K562 (cell line): Measurements from ENCODE around the gene LAMTOR4. TPM values are rescaled to one million over a fixed set of nuclear protein-coding genes. Genes with fewer than 3 reads are reported as not detected.

Experiments used
- ATAC-seq: fragments of 200-7000 bp; cut with Tn5 transposase; 3 replicates; pipeline ENCODE4 v1.9.1; 2020; ENCODE audit warnings: moderate library complexity
- BruUV-seq: library from RNA; stranded (reverse); fragments of 400-500 nt; replicated peaks from 2 replicates; lab custom pipeline; 2021; lab: Mats Ljungman, UMichigan
- CTCF ChIA-PET: fragments of 300-600 bp; formaldehyde crosslinking; extraction: SDS; loops from one replicate; lab custom pipeline; 2021; ENCODE audit warnings: low intra/inter-chr PET ratio; lab: Yijun Ruan, JAX
- POLR2A ChIA-PET: fragments of 300-600, 350-650 bp; sonication (Branson Sonifier 250); formaldehyde crosslinking; extraction: SDS; loops from one replicate; lab custom pipeline; 2021; ENCODE audit warnings: antibody characterized with exemption, inconsistent platforms; lab: Yijun Ruan, JAX
- DNase-seq, 4 experiments: peaks; one replicate each; pipeline versions ENCODE4 v3.0.0 to v3.0.0-alpha.2; 2011 to 2018; ENCODE audit warnings: low spot score in 3 of 4, mixed read lengths in 3 of 4; ENCODE audit errors: extremely low read depth in 1 of 4
- FAIRE-seq: peaks from 2 replicates; lab custom pipeline; 2011; peaks lifted over from hg19 to GRCh38; lab: Jason Lieb, UNC
- H2AFZ ChIP-seq: 2 replicates; pipeline ENCODE4 v1.6.0; 2011; ENCODE audit warnings: low read depth, low read length, control low read depth, inconsistent platforms
- H3K27ac ChIP-seq: fragments of 200-600 bp; 3 replicates; pipeline ENCODE4 v1.8.0; 2011; ENCODE audit warnings: low read depth, mild to moderate bottlenecking, control low read depth, inconsistent platforms, low read length, moderate library complexity, mixed read lengths; ENCODE audit errors: extremely low read depth
- H3K27me3 ChIP-seq, 2 experiments: fragments of 300-600 bp in 1 of 2; 2 replicates in 1 of 2; 3 replicates in 1 of 2; pipeline versions ENCODE4 v1.6.0 to v1.8.0; 2011; ENCODE audit warnings: inconsistent platforms in 2 of 2, low read length in 2 of 2, mild to moderate bottlenecking in 1 of 2, mixed read lengths in 1 of 2, moderate library complexity in 1 of 2; ENCODE audit not compliant: control insufficient read depth in 2 of 2, insufficient read depth in 2 of 2
- H3K36me3 ChIP-seq: fragments of 300-600 bp; 3 replicates; pipeline ENCODE4 v1.8.0; 2011; ENCODE audit warnings: mild to moderate bottlenecking, low read length, inconsistent platforms; ENCODE audit not compliant: control insufficient read depth, insufficient read depth
- H3K4me1 ChIP-seq, 2 experiments: fragments of 200-600 bp in 1 of 2; replicated peaks in 1 of 2; 2 replicates in 1 of 2; 3 replicates in 1 of 2; pipeline versions ENCODE4 v1.5.1 to v1.8.0; 2011; ENCODE audit warnings: inconsistent platforms in 2 of 2, low read length in 2 of 2, mild to moderate bottlenecking in 1 of 2, mixed read lengths in 1 of 2, moderate library complexity in 1 of 2; ENCODE audit not compliant: control insufficient read depth in 2 of 2, insufficient read depth in 2 of 2
- H3K4me2 ChIP-seq: 2 replicates; pipeline ENCODE4 v1.6.1; 2011; ENCODE audit warnings: low read length, control low read depth, inconsistent platforms, mixed read lengths; ENCODE audit not compliant: insufficient read depth
- H3K4me3 ChIP-seq: fragments of 200-600 bp; sonication (generic), shearing (Covaris generic); 2 replicates; pipeline ENCODE4 v1.5.1; 2016; ENCODE audit warnings: control low read depth, inconsistent platforms
- H3K79me2 ChIP-seq: fragments of 200-600 bp; 3 replicates; pipeline ENCODE4 v1.8.0; 2011; ENCODE audit warnings: low read length, inconsistent platforms; ENCODE audit not compliant: control insufficient read depth, insufficient read depth
- H3K9ac ChIP-seq, 2 experiments: 2 replicates each; pipeline versions ENCODE4 v1.6.0 to v1.6.1; 2011; ENCODE audit warnings: low read depth in 2 of 2, low read length in 2 of 2, control low read depth in 1 of 2, inconsistent platforms in 1 of 2, mild to moderate bottlenecking in 1 of 2, mixed read lengths in 1 of 2; ENCODE audit not compliant: insufficient read depth in 1 of 2
- H3K9me1 ChIP-seq: one replicate; pipeline ENCODE4 v1.6.0; 2011; ENCODE audit warnings: inconsistent platforms, mild to moderate bottlenecking, low read length, moderate library complexity; ENCODE audit not compliant: control insufficient read depth, insufficient read depth
- H3K9me3 ChIP-seq: replicated peaks from 2 replicates; pipeline ENCODE4 v1.5.1; 2011; ENCODE audit warnings: low read depth, low read length, inconsistent platforms; ENCODE audit not compliant: control insufficient read depth, insufficient read depth
- H4K20me1 ChIP-seq: replicated peaks from 2 replicates; pipeline ENCODE4 v1.6.1; 2011; ENCODE audit warnings: low read length, inconsistent platforms, mixed read lengths; ENCODE audit not compliant: control insufficient read depth, insufficient read depth
- HMG20A ChIP-seq: fragments of 450-650 bp; formaldehyde crosslinking; conservative IDR thresholded peaks from 2 replicates; pipeline ENCODE4 v1.4.0; 2020; ENCODE audit warnings: mild to moderate bottlenecking, mixed read lengths
- NR2C1 ChIP-seq, 2 experiments: fragments of 450-650 bp; IDR thresholded peaks; 2 replicates each; pipeline ENCODE4 v1.6.1; 2017; ENCODE audit warnings: mild to moderate bottlenecking in 2 of 2, antibody characterized with exemption in 1 of 2, inconsistent platforms in 1 of 2, missing compliant biosample characterization in 1 of 2, missing genetic modification characterization in 1 of 2
- PTBP1 ChIP-seq: fragments of 200-400 bp; formaldehyde crosslinking; IDR thresholded peaks from 2 replicates; pipeline ENCODE4 v1.6.1; 2017; ENCODE audit warnings: low read depth, low read length
- RBM17 ChIP-seq: fragments of 200-400 bp; formaldehyde crosslinking; IDR thresholded peaks from 2 replicates; pipeline ENCODE4 v1.6.1; 2017; ENCODE audit warnings: low read depth, mild to moderate bottlenecking, low read length, borderline replicate concordance
- TRIM28 ChIP-seq: fragments of 450-650 bp; IDR thresholded peaks from 2 replicates; pipeline ENCODE4 v1.6.1; 2017
- ZFPM2 ChIP-seq: fragments of 250-450 bp; sonication (Bioruptor Pico); IDR thresholded peaks from 2 replicates; pipeline ENCODE4 v1.5.1; 2022; ENCODE audit warnings: mild to moderate bottlenecking
- WGBS: fragments of 100-300 bp; shearing (Covaris generic); methylation state at CpG from one replicate; pipeline ENCODE4 v1.1.6; 2016; ENCODE audit warnings: low coverage, mixed read lengths; ENCODE audit not compliant: insufficient coverage; ENCODE audit errors: missing lambda C conversion rate; 5-methylcytosine and 5-hydroxymethylcytosine counted together
- in situ Hi-C: fragments of 300-500 bp; cut with MboI; formaldehyde crosslinking; loops from 4 replicates; pipeline ENCODE4 v1.15.0; 2018; ENCODE audit warnings: inconsistent platforms, mixed read lengths
- intact Hi-C: fragments of 100-400 bp; cut with micrococcal nuclease; formaldehyde crosslinking; loops from 2 replicates; pipeline ENCODE4 v1.14.2; 2022
- polyA plus RNA-seq, 8 experiments: library from polyadenylated mRNA; depleted of rRNA in 4 of 8; stranded (reverse) in 5 of 8; unstranded in 3 of 8; fragments of >200 nt; fragmentation: Nextera tagmentation in 2 of 8; fragmentation: Illumina TruSeq in 1 of 8; extraction: Ambion mirVana in 2 of 8; extraction: Trizol in 1 of 8; gene quantifications; 2 replicates each; pipeline versions ENCODE4 v1.2.1 to v1.2.3, GENCODE V29; 2011 to 2014; ENCODE audit warnings: inconsistent platforms in 1 of 8, missing spikeins in 1 of 8
- total RNA-seq, 7 experiments: library from RNA; depleted of rRNA in 6 of 7; stranded (reverse); fragments of >200 nt in 6 of 7; fragmentation: Illumina TruSeq in 2 of 7; extraction: Trizol in 2 of 7; gene quantifications; 2 replicates each; pipeline versions ENCODE4 v1.2.1 to v1.2.3, GENCODE V29; 2011 to 2021; ENCODE audit warnings: low replicate concordance in 1 of 7

Gene LAMTOR4
- total and polyA plus RNA-seq, 9 of the 15 experiments (the other 6 are each of a cell fraction or from before 2014, with no cell fraction given), result 79.6 to 314 (median 195) TPM

- DNase-seq (no peak), FAIRE-seq (no peak), ATAC-seq (no peak)
- Histone ChIP-seq H3K9me1 (no peaks in the 10 kb centered on the region), H2AFZ (no peak overlapping the region), H3K9me3 (no peaks in the 10 kb centered on the region), H3K36me3 (no peaks in the 10 kb centered on the region), H3K79me2 (no peaks in the 10 kb centered on the region), H3K4me3 (no peak overlapping the region), H3K4me1 (no peaks in the 10 kb centered on the region), H3K9ac (no peak overlapping the region), H3K27me3 (peaks cover 11 to 18% of the 10 kb centered on the region in 2 experiments; a peak in 4 of 5 replicates), H3K27ac (no peak overlapping the region), H4K20me1 (no peaks in the 10 kb centered on the region), H3K4me2 (no peak overlapping the region)
- intact Hi-C loops, result no loop called here
- in situ Hi-C loops, result no loop called here
- ChIA-PET CTCF (no interaction called here), POLR2A (interaction anchor here (0.9 to 2.1 kb wide), 2 partner anchors 9 to 11 kb away, joined by 3 to 6 read pairs; no protein-coding TSS in a partner anchor)
- BruUV-seq, result no TSS peak
- WGBS, result 13% methylated on average over 3 of the region's 3 CpGs
- TF ChIP-seq HMG20A (CRISPR knock-in tag) (no peak), NR2C1 (IDR thresholded peaks at IDR 0.05) (no peak), NR2C1 (tag; IDR thresholded peaks at IDR 0.05) (no peak), RBM17 (no peak)
These were observed 7.2 kb upstream of the LAMTOR4 start for GRCh38 chr7:100141555-100141949.

DNA sequence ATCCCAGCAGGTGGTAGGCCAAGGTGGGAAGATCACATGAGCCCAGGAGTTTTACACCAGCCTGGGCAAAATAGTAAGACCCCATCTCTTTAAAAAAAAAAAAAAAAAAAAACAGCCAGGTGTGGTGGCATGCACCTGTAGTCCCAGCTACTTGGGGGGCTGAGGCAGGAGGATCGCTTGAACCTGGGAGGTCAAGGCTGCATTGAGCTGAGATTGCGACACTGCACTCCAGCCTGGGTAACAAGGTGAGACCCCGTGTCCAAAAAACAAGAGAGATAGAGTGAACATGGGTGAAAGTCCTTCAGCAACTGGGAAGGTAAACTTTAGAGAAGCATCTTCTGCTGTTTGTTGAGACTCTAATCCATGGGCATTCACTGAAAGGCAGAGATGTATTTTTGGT is 6.3 kb upstream of the LAMTOR4 start:
- Histone ChIP-seq H3K9me3 (no peaks in the 10 kb centered on the region), H3K4me3 (no peak overlapping the region), H3K9ac (no peak overlapping the region), H4K20me1 (no peaks in the 10 kb centered on the region), H3K4me2 (no peak overlapping the region), H3K36me3 (no peaks in the 10 kb centered on the region), H3K27me3 (peaks cover 11 to 18% of the 10 kb centered on the region in 2 experiments; a peak in 4 of 5 replicates), H3K79me2 (no peaks in the 10 kb centered on the region), H3K4me1 (no peaks in the 10 kb centered on the region), H3K27ac (no peak overlapping the region), H2AFZ (no peak overlapping the region), H3K9me1 (no peaks in the 10 kb centered on the region)
- DNase-seq (no peak), FAIRE-seq (no peak), ATAC-seq (no peak)
- CTCF ChIA-PET, result interaction anchor here (0.6 kb wide), 1 partner anchor 12 kb away, joined by 3 read pairs; no protein-coding TSS in a partner anchor
- POLR2A ChIA-PET, result interaction anchor here (0.6 to 2.1 kb wide), 3 partner anchors 10 to 567 kb away, joined by 3 to 6 read pairs (median 4); no protein-coding TSS in a partner anchor
- intact Hi-C loops, result no loop called here
- 17% methylated on average over 3 of the region's 3 CpGs for WGBS
- BruUV-seq, result no TSS peak
- in situ Hi-C loops, result no loop called here
- TF ChIP-seq PTBP1, result no peak
- no peak for TF ChIP-seq TRIM28
- TF ChIP-seq ZFPM2 (CRISPR knock-in tag), result no peak
